ENCODE measurements around the gene MGRN1. TPM values are rescaled to one million over a fixed set of nuclear protein-coding genes. Genes with fewer than 3 reads are reported as not detected.

MGRN1 gene
- polyA plus RNA-seq, 3 donors: 3.7 to 48.2 (median 4.7) TPM

DNA sequence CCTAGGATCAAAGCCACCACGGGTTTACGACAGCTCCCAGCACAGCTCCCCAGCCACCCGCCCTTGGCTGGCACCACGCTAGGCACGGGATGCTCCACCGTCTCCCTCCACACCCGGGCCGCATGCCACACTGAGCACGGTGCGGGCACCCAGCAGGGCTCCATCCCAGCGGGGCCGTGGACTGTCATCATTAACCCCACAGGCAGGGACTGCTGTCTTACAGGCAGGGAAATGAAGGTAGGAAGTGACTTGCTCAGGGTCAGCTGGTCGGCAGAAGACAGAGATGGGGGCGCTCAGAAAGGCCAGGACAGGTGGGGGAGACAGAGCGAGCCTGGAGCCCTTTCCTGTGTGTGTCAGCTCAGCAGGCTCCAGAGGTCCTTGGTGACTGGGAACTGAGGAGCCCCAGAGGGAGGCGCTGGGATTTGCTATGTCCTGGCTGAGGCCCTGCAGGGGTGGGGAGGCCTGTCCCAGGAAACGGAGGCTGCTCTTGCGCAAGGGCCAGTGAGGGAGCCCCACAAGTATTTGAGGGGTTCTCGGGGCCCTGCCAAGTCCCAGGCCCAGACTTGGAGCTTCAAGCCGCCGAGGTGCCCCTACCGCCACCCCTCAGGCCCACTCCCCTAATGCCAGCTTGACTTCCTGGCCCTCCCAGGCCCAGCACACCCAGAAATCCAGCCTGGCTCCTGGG lies 13.1 kb upstream of the MGRN1 start:
- Histone ChIP-seq H3K36me3 (replicated peaks in 1 of 2; ENCODE audit: control insufficient read depth in 1 of 2, insufficient read depth in 2 of 2, low read length in 2 of 2) (peaks cover 23 to 27% of the 10 kb centered on the region in 2 donors), H4K20me1 (ENCODE audit: insufficient read depth, low read length) (peaks cover 66% of the 10 kb centered on the region), H3K27me3 (ENCODE audit: control insufficient read depth in 2 of 2, insufficient read depth in 2 of 2, low read length in 2 of 2) (no peaks in the 10 kb centered on the region), H3K4me3 (replicated peaks in 1 of 3; ENCODE audit: low read depth in 2 of 3, low read length in 3 of 3) (no peak overlapping the region), H3K79me2 (ENCODE audit: insufficient read depth, low read length) (peaks cover 51% of the 10 kb centered on the region), H3K4me1 (ENCODE audit: control insufficient read depth in 1 of 2, insufficient read depth in 2 of 2, low read length in 2 of 2) (peaks cover 39 to 46% of the 10 kb centered on the region in 2 donors), H3K27ac (ENCODE audit: low read depth in 1 of 2, low read length in 2 of 2) (peak overlapping the region in 1 of 2 donors; percentile 20), H2AFZ (ENCODE audit: insufficient read depth, low read depth, low read length, poor library complexity, severe bottlenecking) (no peak overlapping the region), H3K9me3 (replicated peaks in 1 of 2; ENCODE audit: control insufficient read depth in 1 of 2, insufficient read depth in 1 of 2, low read length in 2 of 2) (no peaks in the 10 kb centered on the region), H3K4me2 (replicated peaks; ENCODE audit: extremely low read depth, low read length, poor library complexity, severe bottlenecking) (peak overlapping the region; percentile 21), H3K9ac (ENCODE audit: insufficient read depth, low read length, poor library complexity, severe bottlenecking) (no peak overlapping the region)
- TF ChIP-seq, protein P1, sequence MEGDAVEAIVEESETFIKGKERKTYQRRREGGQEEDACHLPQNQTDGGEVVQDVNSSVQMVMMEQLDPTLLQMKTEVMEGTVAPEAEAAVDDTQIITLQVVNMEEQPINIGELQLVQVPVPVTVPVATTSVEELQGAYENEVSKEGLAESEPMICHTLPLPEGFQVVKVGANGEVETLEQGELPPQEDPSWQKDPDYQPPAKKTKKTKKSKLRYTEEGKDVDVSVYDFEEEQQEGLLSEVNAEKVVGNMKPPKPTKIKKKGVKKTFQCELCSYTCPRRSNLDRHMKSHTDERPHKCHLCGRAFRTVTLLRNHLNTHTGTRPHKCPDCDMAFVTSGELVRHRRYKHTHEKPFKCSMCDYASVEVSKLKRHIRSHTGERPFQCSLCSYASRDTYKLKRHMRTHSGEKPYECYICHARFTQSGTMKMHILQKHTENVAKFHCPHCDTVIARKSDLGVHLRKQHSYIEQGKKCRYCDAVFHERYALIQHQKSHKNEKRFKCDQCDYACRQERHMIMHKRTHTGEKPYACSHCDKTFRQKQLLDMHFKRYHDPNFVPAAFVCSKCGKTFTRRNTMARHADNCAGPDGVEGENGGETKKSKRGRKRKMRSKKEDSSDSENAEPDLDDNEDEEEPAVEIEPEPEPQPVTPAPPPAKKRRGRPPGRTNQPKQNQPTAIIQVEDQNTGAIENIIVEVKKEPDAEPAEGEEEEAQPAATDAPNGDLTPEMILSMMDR (IDR thresholded peaks at IDR 0.05): no peak
- H3K27ac Mint-ChIP-seq: peak overlapping the region in 2 of 7 donors; percentile 76 to 84
- 76% methylated on average over 17 of the region's 22 CpGs for WGBS (ENCODE audit: insufficient coverage)
- intact Hi-C loops (cut with micrococcal nuclease): loop anchor here in 1 of 2 donors (5.0 to 10.0 kb wide), 2 partner anchors 41 to 97 kb away; no protein-coding TSS in a partner anchor
- H3K4me3 Mint-ChIP-seq: no peak overlapping the region
- no peak for DNase-seq
- H3K9me3 Mint-ChIP-seq: peaks cover 0 to 1% (median 0%) of the 10 kb centered on the region in 7 donors
- peaks cover 0 to 1% (median 0%) of the 10 kb centered on the region in 3 donors for H3K27me3 Mint-ChIP-seq (ENCODE audit: low read depth in 3 of 3)
- H3K36me3 Mint-ChIP-seq: peaks cover 9 to 29% of the 10 kb centered on the region in 2 donors
- peaks cover 38% of the 10 kb centered on the region for H3K4me1 Mint-ChIP-seq

DNA sequence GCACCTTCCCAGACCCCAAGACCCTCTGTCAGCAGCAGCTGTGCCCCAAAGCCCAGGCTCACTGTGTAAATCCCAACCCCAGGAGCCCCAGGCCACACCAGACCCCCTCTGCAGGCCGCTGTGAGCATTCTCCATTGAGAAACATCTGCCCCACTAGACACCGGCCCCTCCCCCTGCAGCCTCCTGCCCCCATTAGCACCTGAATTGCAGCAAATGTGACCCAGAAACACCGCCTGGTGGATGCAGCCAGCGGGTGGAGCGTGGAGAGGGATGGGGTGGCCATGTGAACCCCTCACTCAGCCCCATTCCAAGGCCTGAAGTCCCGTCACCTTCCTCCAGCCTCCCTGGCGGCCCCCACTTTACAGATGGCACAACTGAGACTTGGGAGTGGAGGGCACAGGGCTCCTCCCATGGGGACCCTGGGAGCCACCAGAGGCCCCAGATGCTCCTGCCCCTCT lies 12.1 kb upstream of the MGRN1 start:
- Histone ChIP-seq H3K9ac (ENCODE audit: insufficient read depth, low read length, poor library complexity, severe bottlenecking) (no peak overlapping the region), H3K79me2 (ENCODE audit: insufficient read depth, low read length) (peaks cover 51% of the 10 kb centered on the region), H4K20me1 (ENCODE audit: insufficient read depth, low read length) (peaks cover 64% of the 10 kb centered on the region), H3K36me3 (replicated peaks in 1 of 2; ENCODE audit: control insufficient read depth in 1 of 2, insufficient read depth in 2 of 2, low read length in 2 of 2) (peaks cover 17 to 24% of the 10 kb centered on the region in 2 donors), H3K27ac (ENCODE audit: low read depth in 1 of 2, low read length in 2 of 2) (no peak overlapping the region), H3K27me3 (ENCODE audit: control insufficient read depth in 2 of 2, insufficient read depth in 2 of 2, low read length in 2 of 2) (no peaks in the 10 kb centered on the region), H3K4me2 (replicated peaks; ENCODE audit: extremely low read depth, low read length, poor library complexity, severe bottlenecking) (peak overlapping the region; percentile 96), H3K9me3 (replicated peaks in 1 of 2; ENCODE audit: control insufficient read depth in 1 of 2, insufficient read depth in 1 of 2, low read length in 2 of 2) (no peaks in the 10 kb centered on the region), H3K4me1 (ENCODE audit: control insufficient read depth in 1 of 2, insufficient read depth in 2 of 2, low read length in 2 of 2) (peaks cover 47 to 53% of the 10 kb centered on the region in 2 donors), H2AFZ (ENCODE audit: insufficient read depth, low read depth, low read length, poor library complexity, severe bottlenecking) (no peak overlapping the region), H3K4me3 (replicated peaks in 1 of 3; ENCODE audit: low read depth in 2 of 3, low read length in 3 of 3) (peak overlapping the region in 1 of 3 experiments; percentile 76)
- H3K4me1 Mint-ChIP-seq: peaks cover 44% of the 10 kb centered on the region
- H3K4me3 Mint-ChIP-seq: no peak overlapping the region
- DNase-seq: no peak
- H3K36me3 Mint-ChIP-seq: peaks cover 6 to 22% of the 10 kb centered on the region in 2 donors
- peak overlapping the region in 1 of 7 donors; percentile 69 for H3K27ac Mint-ChIP-seq
- H3K9me3 Mint-ChIP-seq: peaks cover 0 to 1% (median 0%) of the 10 kb centered on the region in 7 donors
- 68% methylated on average over 3 of the region's 7 CpGs for WGBS (ENCODE audit: insufficient coverage)
- H3K27me3 Mint-ChIP-seq (ENCODE audit: low read depth in 3 of 3): peaks cover 0 to 1% (median 0%) of the 10 kb centered on the region in 3 donors
- TF ChIP-seq, protein P1 (IDR thresholded peaks at IDR 0.05): no peak
- intact Hi-C loops (cut with micrococcal nuclease): loop anchor here in 1 of 2 donors (5.0 to 10.0 kb wide), 2 partner anchors 40 to 98 kb away; no protein-coding TSS in a partner anchor

All from CD14-positive monocyte (primary cell).